ENCODE data around the gene OTUD3. TPM values are rescaled to one million over a fixed set of nuclear protein-coding genes. Genes with fewer than 3 reads are reported as not detected.
"Not testable (repeated sequence)": the region's sequence is repeated elsewhere in the genome, so short reads cannot be mapped to it uniquely, and the experiment has no call there.

OTUD3 gene
- total RNA-seq, 1 donor from 2014 or later = 22.3 TPM

GRCh38 chr1:19845555-19845954 lies 36.6 kb upstream of the OTUD3 start:
- Mint-ChIP-seq H3K4me3 (no peak overlapping the region), H3K27me3 (ENCODE audit: low read depth) (no peaks in the 10 kb centered on the region), H3K4me1 (peaks cover 21% of the 10 kb centered on the region), H3K27ac (no peak overlapping the region), H3K9me3 (no peaks in the 10 kb centered on the region), H3K36me3 (no peaks in the 10 kb centered on the region)
- DNase-seq (ENCODE audit: low spot score in 2 of 2, unreplicated experiment in 2 of 2) = no peak
- TF ChIP-seq, protein P1, sequence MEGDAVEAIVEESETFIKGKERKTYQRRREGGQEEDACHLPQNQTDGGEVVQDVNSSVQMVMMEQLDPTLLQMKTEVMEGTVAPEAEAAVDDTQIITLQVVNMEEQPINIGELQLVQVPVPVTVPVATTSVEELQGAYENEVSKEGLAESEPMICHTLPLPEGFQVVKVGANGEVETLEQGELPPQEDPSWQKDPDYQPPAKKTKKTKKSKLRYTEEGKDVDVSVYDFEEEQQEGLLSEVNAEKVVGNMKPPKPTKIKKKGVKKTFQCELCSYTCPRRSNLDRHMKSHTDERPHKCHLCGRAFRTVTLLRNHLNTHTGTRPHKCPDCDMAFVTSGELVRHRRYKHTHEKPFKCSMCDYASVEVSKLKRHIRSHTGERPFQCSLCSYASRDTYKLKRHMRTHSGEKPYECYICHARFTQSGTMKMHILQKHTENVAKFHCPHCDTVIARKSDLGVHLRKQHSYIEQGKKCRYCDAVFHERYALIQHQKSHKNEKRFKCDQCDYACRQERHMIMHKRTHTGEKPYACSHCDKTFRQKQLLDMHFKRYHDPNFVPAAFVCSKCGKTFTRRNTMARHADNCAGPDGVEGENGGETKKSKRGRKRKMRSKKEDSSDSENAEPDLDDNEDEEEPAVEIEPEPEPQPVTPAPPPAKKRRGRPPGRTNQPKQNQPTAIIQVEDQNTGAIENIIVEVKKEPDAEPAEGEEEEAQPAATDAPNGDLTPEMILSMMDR (IDR thresholded peaks at IDR 0.05; ENCODE audit: unreplicated experiment) = no peak

DNA sequence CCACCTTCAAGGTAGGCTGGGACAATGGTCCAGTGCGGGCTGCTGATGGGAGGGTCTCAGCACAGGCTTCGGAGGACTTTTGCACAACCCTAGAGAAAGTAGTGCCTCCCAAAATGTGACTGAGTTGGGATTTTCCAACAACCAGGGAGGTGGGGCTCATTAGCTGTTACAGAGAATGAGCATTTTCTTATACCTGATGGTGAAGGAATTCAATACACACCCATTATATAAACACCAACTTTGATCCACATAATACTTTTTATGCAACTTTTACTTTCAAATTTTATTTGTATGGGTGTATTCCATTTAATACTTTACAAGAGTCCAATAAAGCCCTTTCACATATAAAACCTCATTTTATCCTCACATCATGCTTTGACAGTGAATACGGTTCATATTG lies 35.9 kb upstream of the OTUD3 start:
- Mint-ChIP-seq H3K9me3 (no peaks in the 10 kb centered on the region), H3K27me3 (ENCODE audit: low read depth) (no peaks in the 10 kb centered on the region), H3K4me1 (peaks cover 21% of the 10 kb centered on the region), H3K4me3 (no peak overlapping the region), H3K36me3 (no peaks in the 10 kb centered on the region), H3K27ac (no peak overlapping the region)
- TF ChIP-seq, protein P1 (IDR thresholded peaks at IDR 0.05; ENCODE audit: unreplicated experiment) = no peak
- DNase-seq (ENCODE audit: low spot score in 2 of 2, unreplicated experiment in 2 of 2) = no peak

GRCh38 chr1:19847334-19847733 lies 34.9 kb upstream of the OTUD3 start:
- H3K36me3 Mint-ChIP-seq; H3K4me3 Mint-ChIP-seq; H3K27ac Mint-ChIP-seq; H3K27me3 Mint-ChIP-seq (ENCODE audit: low read depth); H3K9me3 Mint-ChIP-seq; DNase-seq (ENCODE audit: low spot score in 2 of 2, unreplicated experiment in 2 of 2): not testable (repeated sequence)
- H3K4me1 Mint-ChIP-seq = peaks cover 21% of the 10 kb centered on the region

DNA sequence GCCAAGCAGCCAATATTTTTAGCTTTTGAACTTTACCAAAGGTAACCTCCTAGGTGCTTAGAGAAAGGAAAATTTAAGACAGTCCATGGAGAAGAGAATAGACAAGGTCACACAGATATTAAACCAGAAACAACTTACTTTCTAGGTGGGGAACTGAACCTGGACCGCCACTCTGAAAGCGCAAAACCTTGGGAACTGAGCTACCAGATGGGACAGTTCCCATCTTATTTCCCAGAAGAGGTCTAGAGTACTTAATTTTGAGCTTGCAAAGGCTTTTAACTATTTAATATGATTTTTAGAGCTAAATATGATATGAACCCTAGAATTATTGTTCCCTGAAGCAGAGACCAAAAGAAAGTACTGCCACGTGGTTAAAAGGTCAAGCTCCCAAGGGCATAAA lies 32.9 kb upstream of the OTUD3 start:
- DNase-seq (ENCODE audit: low spot score in 2 of 2, unreplicated experiment in 2 of 2); H3K27ac Mint-ChIP-seq; H3K9me3 Mint-ChIP-seq; H3K27me3 Mint-ChIP-seq (ENCODE audit: low read depth); H3K36me3 Mint-ChIP-seq; H3K4me3 Mint-ChIP-seq: not testable (repeated sequence)
- H3K4me1 Mint-ChIP-seq = peaks cover 21% of the 10 kb centered on the region

DNA sequence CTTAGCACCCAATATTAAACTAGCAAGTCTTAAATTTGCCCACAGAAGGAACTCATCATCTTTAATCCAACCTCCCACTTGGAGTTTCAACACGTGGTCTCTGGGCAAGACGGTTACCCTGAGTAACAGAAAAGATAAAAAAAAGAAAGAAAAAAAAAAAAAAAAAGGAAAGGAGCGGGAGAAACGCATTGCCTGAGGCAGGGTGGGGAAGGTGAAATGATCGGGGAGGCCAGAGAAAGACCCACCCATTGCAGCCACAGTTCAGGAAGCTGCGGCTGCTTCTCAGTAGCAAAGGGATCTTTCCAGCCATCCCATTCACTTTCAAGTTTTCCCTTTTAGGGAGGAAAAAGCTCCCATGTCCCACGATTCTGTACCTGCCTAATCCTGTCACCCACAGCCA lies 32.0 kb upstream of the OTUD3 start:
- Mint-ChIP-seq H3K27ac (no peak overlapping the region), H3K4me1 (peaks cover 14% of the 10 kb centered on the region), H3K27me3 (ENCODE audit: low read depth) (no peaks in the 10 kb centered on the region), H3K36me3 (no peaks in the 10 kb centered on the region), H3K9me3 (peaks cover 3% of the 10 kb centered on the region), H3K4me3 (no peak overlapping the region)
- no peak for DNase-seq (ENCODE audit: low spot score in 2 of 2, unreplicated experiment in 2 of 2)
- TF ChIP-seq, protein P1 (IDR thresholded peaks at IDR 0.05; ENCODE audit: unreplicated experiment) = no peak

DNA sequence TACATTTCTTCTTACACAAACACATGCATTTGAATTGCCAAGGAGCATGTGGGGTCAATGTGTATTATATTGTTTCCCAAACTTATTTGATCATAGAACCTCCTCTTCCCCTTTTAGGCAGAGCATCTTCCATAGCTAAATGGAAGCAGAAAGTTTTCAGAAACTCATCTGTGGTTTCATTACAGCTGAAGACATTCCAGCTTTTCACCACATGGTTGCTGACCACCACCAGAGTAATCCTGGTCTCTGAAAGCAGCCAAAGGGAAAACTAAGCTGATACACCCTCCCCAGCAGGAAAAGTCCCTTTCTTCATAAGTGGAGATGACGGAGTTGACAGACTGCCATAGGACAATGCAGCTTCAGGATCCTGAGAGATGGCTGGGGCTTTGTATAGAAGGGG lies 30.2 kb upstream of the OTUD3 start:
- H3K27me3 Mint-ChIP-seq (ENCODE audit: low read depth) = no peaks in the 10 kb centered on the region
- DNase-seq (ENCODE audit: low spot score in 2 of 2, unreplicated experiment in 2 of 2) = no peak
- H3K27ac Mint-ChIP-seq = no peak overlapping the region
- H3K9me3 Mint-ChIP-seq = peaks cover 3% of the 10 kb centered on the region
- no peak overlapping the region for H3K4me3 Mint-ChIP-seq
- peaks cover 13% of the 10 kb centered on the region for H3K4me1 Mint-ChIP-seq
- no peaks in the 10 kb centered on the region for H3K36me3 Mint-ChIP-seq
- TF ChIP-seq, protein P1 (IDR thresholded peaks at IDR 0.05; ENCODE audit: unreplicated experiment) = no peak

- Mint-ChIP-seq H3K4me1 (peaks cover 6% of the 10 kb centered on the region), H3K4me3 (no peak overlapping the region), H3K9me3 (peaks cover 3% of the 10 kb centered on the region), H3K27ac (no peak overlapping the region), H3K36me3 (no peaks in the 10 kb centered on the region), H3K27me3 (ENCODE audit: low read depth) (peaks cover 2% of the 10 kb centered on the region)
- TF ChIP-seq, protein P1 (IDR thresholded peaks at IDR 0.05; ENCODE audit: unreplicated experiment) = no peak
- DNase-seq (ENCODE audit: low spot score in 2 of 2, unreplicated experiment in 2 of 2) = no peak
Observed at GRCh38 chr1:19854866-19855265, 27.3 kb upstream of the OTUD3 start.
